HG03469 (cell line): ENCODE data around the gene RILP.

ENCODE experiments used
- ATAC-seq: cut with Tn5 transposase; IDR thresholded peaks from one replicate; pipeline ENCODE4 v1.9.1; 2021; ENCODE audit warnings: mild to moderate bottlenecking, moderate library complexity, moderate number of reproducible peaks; ENCODE audit not compliant: unreplicated experiment

The RILP gene

GRCh38 chr17:1604831-1605528 is 44.7 kb downstream of the RILP start:
- ATAC-seq: no peak

GRCh38 chr17:1601571-1601970 is 48.1 kb downstream of the RILP start:
- no peak for ATAC-seq

DNA sequence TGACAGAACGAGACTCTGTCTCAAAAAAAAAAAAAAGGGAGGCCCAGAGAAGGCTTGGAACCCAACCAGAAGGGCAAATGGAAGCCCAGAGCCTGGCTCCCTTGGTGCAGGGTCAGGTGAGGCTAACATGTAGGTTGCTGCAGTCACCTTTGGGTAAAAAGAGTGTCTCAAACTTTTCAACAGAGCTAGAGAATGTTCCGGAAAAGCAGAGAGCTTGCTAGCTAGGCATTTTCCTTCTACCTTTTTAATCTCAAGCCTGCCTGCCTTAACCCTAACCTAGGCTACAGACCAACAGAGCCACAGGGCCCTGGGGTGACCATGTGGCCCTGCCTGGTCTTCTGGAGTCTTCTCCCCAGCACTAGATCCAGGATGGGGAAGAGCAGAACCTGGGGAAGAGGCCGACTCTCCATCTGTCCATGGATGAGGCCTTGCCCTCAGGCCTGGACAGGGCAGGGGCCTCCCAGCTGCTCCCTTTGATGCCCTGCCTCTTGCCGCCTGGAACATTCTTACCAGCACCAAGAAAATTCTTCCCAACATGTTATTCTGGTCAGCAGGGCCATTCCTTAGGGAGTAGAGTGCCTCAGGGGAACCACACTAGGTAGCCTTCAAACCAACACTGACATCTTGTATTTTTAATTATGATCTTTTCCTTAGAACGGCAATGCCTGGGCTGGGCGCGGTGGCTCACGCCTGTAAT is 51.1 kb downstream of the RILP start:
- no peak for ATAC-seq

DNA sequence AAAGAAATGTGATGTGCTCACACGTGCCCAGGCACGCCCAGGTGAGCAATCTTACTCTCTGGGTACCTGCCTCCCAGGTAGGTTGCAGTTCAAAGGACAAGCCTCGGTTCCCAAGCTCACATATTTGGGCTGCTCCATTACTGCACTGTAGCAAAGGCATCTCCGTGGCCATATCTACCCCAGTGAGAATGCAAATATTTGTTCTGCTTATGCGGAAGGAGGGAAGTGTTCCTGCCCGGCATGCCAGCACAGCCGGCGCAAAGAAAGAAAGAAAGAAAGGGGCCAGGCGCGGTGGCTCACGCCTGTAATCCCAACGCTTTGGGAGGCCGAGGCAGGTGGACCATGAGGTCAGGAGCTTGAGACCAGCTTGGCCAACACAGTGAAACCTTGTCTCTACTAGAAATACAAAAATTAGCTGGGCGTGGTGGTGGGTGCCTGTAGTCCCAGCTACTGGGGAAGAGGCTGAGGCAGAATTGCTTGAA is 51.8 kb downstream of the RILP start:
- no peak for ATAC-seq
